Thyroid gland (tissue), 4 donors: ENCODE results near the gene PKP4. TPM values are rescaled to one million over a fixed set of nuclear protein-coding genes. Genes with fewer than 3 reads are reported as not detected.

Experiments used
- DNase-seq, 2 donors: peaks; one replicate each; pipeline ENCODE4 v3.0.0-alpha.2; 2019
- H3K27ac ChIP-seq, 3 donors: fragments of 200-600 bp; sonication (generic); 1 replicate in 2 of 3; 2 replicates in 1 of 3; pipeline ENCODE4 v1.5.1; 2016 to 2019; ENCODE audit warnings: mild to moderate bottlenecking in 1 of 3, moderate library complexity in 1 of 3
- H3K27me3 ChIP-seq: fragments of 200-600 bp; sonication (generic); one replicate; pipeline ENCODE4 v1.5.1; 2019
- H3K36me3 ChIP-seq, 2 donors: fragments of 200-600 bp; sonication (generic); one replicate each; pipeline ENCODE4 v1.5.1; 2016 to 2019
- H3K4me1 ChIP-seq, 2 donors: fragments of 200-600 bp; sonication (generic); one replicate each; pipeline ENCODE4 v1.5.1; 2017 to 2019
- H3K4me3 ChIP-seq, 3 donors: fragments of 200-600 bp; sonication (generic); replicated peaks in 1 of 3; 1 replicate in 2 of 3; 2 replicates in 1 of 3; pipeline ENCODE4 v1.5.1; 2016; ENCODE audit warnings: mild to moderate bottlenecking in 1 of 3
- H3K9me3 ChIP-seq: fragments of 200-600 bp; sonication (generic); one replicate; pipeline ENCODE4 v1.5.1; 2017
- CTCF ChIP-seq, 6 experiments: fragments of 200-600 bp in 3 of 6; fragments of 450-650 bp in 3 of 6; sonication (generic) in 3 of 6; IDR thresholded peaks; one replicate each; pipeline ENCODE4 v1.5.1; 2016 to 2019; ENCODE audit warnings: antibody characterized with exemption in 6 of 6, mild to moderate bottlenecking in 2 of 6, inconsistent platforms in 1 of 6, moderate library complexity in 1 of 6
- POLR2A ChIP-seq, 2 donors: fragments of 450-650 bp; IDR thresholded peaks; one replicate each; pipeline ENCODE4 v1.6.1; 2017; ENCODE audit warnings: antibody characterized with exemption in 2 of 2, mild to moderate bottlenecking in 2 of 2, moderate library complexity in 1 of 2
- WGBS, 2 donors: methylation state at CpG; one replicate each; pipeline ENCODE4 v1.1.5; 2017; 5-methylcytosine and 5-hydroxymethylcytosine counted together
- intact Hi-C: fragments of 100-400 bp; cut with DNase I; formaldehyde crosslinking; loops from one replicate; pipeline ENCODE4 v1.15.1; 2023
- total RNA-seq, 4 donors: library from RNA; depleted of rRNA; stranded (reverse); fragments of >200 nt; gene quantifications; one replicate each; pipeline ENCODE4 v1.2.3, GENCODE V29; 2016

The PKP4 gene
- total RNA-seq, 4 donors from 2014 or later, result 117 to 155 (median 136) TPM

GRCh38 chr2:158481116-158481515 is 24.4 kb downstream of the PKP4 start:
- no peak overlapping the region for H3K4me3 ChIP-seq
- no peaks in the 10 kb centered on the region for H3K27me3 ChIP-seq
- H3K36me3 ChIP-seq, result no peaks in the 10 kb centered on the region
- H3K4me1 ChIP-seq, result peaks cover 9 to 11% of the 10 kb centered on the region in 2 donors
- WGBS, 2 donors, result 94 to 98% methylated on average over 1 of the region's 1 CpG
- H3K27ac ChIP-seq, result no peak overlapping the region
- no peaks in the 10 kb centered on the region for H3K9me3 ChIP-seq
- no peak for TF ChIP-seq POLR2A (IDR thresholded peaks at IDR 0.05)
- TF ChIP-seq CTCF (IDR thresholded peaks at IDR 0.05), result no peak
- DNase-seq, result no peak
- intact Hi-C loops, result no loop called here

- TF ChIP-seq POLR2A (IDR thresholded peaks at IDR 0.05) (no peak), CTCF (IDR thresholded peaks at IDR 0.05) (no peak)
- no peak for DNase-seq
- Histone ChIP-seq H3K4me3 (no peak overlapping the region), H3K4me1 (peaks cover 12% of the 10 kb centered on the region in 2 donors), H3K27ac (no peak overlapping the region), H3K9me3 (no peaks in the 10 kb centered on the region), H3K36me3 (no peaks in the 10 kb centered on the region), H3K27me3 (no peaks in the 10 kb centered on the region)
- intact Hi-C loops, result no loop called here
Measured at GRCh38 chr2:158482594-158482993, 25.8 kb downstream of the PKP4 start.

- Histone ChIP-seq H3K9me3 (no peaks in the 10 kb centered on the region), H3K36me3 (no peaks in the 10 kb centered on the region), H3K27ac (no peak overlapping the region), H3K4me1 (peaks cover 7 to 12% of the 10 kb centered on the region in 2 donors), H3K27me3 (no peaks in the 10 kb centered on the region), H3K4me3 (no peak overlapping the region)
- no peak for TF ChIP-seq CTCF (IDR thresholded peaks at IDR 0.05)
- no peak for TF ChIP-seq POLR2A (IDR thresholded peaks at IDR 0.05)
- WGBS, 2 donors, result 81 to 83% methylated on average over 8 of the region's 8 CpGs
- DNase-seq, result no peak
- intact Hi-C loops, result no loop called here
Measured at GRCh38 chr2:158484892-158485556, 28.3 kb downstream of the PKP4 start.

- H3K27me3 ChIP-seq, result no peaks in the 10 kb centered on the region
- H3K9me3 ChIP-seq, result no peaks in the 10 kb centered on the region
- no peak for TF ChIP-seq POLR2A (IDR thresholded peaks at IDR 0.05)
- no peak for TF ChIP-seq CTCF (IDR thresholded peaks at IDR 0.05)
- H3K4me3 ChIP-seq, result no peak overlapping the region
- intact Hi-C loops, result no loop called here
- no peak overlapping the region for H3K27ac ChIP-seq
- no peaks in the 10 kb centered on the region for H3K36me3 ChIP-seq
- 89 to 90% methylated on average over 3 of the region's 3 CpGs for WGBS, 2 donors
- H3K4me1 ChIP-seq, result peaks cover 7 to 12% of the 10 kb centered on the region in 2 donors
- no peak for DNase-seq
Measured at GRCh38 chr2:158486150-158486969, 29.6 kb downstream of the PKP4 start.

GRCh38 chr2:158486970-158487325 is 30.2 kb downstream of the PKP4 start:
- intact Hi-C loops, result no loop called here
- Histone ChIP-seq H3K36me3 (no peaks in the 10 kb centered on the region), H3K4me3 (no peak overlapping the region), H3K27ac (no peak overlapping the region), H3K4me1 (peaks cover 7 to 12% of the 10 kb centered on the region in 2 donors), H3K9me3 (no peaks in the 10 kb centered on the region), H3K27me3 (no peaks in the 10 kb centered on the region)
- no peak for TF ChIP-seq POLR2A (IDR thresholded peaks at IDR 0.05)
- TF ChIP-seq CTCF (IDR thresholded peaks at IDR 0.05), result no peak
- DNase-seq, result no peak
- WGBS, 2 donors, result 80 to 85% methylated on average over 5 of the region's 5 CpGs
